Stimulated activated naive CD8-positive, alpha-beta T cell treated with anti-CD3 and anti-CD28 coated beads, Interleukin-15, Interleukin-2, amounts not matched to agents 100 U/mL and 50 U/mL, for 24 hours (primary cell): Measurements from ENCODE around the gene ZNF37A.
"Not testable (repeated sequence)": the region's sequence is repeated elsewhere in the genome, so short reads cannot be mapped to it uniquely, and the experiment has no call there.

Source experiments
- ATAC-seq: fragments of 150-1000 bp; cut with Tn5 transposase; one replicate; pipeline ENCODE4 v1.10.0; 2021
- DNase-seq: peaks from one replicate; pipeline ENCODE4 v3.0.0; 2021

The ZNF37A gene

DNA sequence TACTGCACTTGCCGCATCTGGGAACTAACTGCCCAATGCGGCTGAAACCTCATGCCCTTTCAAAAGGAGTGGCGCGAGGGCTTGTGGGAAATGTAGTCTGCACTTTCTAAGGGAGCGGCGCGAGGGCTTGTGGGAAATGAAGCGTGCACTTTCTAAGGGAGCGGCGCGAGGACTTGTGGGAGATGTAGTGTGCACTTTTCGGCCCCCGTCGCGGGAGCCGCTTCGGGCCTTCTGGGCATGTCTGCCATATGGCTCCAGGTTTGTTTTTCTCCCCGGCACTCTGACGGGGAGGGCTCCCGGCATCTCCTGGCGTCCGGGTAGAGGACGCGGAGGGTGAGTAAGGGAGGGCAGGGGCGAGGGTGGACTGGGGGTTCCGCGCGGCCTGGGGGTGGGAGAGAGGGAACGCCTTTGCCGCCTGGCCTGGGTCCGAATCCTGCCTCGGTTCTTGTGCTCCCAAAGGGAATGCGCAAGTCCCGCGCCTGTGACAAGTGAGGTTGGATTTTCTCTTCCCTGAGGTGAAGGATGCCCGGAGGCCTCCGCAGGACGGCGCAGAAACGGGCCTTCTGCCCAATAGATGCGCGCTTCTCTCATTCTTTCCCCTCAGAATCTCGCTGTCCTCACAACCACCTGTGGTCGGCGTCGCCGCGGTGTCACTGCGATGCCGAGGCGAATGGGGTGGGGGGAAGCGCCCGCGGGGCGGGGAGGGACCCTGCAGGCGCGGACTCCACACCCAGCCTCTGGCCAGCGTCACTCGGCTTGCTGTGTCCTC is at the start of gene ZNF37A:
TSS of gene ZNF37A (plus strand) at position 180 of the 769 bp plus-strand sequence. CDS start 2,281 bp downstream, outside the sequence.
- DNase-seq (peak; percentile 84), ATAC-seq (peak; percentile 98)

DNA sequence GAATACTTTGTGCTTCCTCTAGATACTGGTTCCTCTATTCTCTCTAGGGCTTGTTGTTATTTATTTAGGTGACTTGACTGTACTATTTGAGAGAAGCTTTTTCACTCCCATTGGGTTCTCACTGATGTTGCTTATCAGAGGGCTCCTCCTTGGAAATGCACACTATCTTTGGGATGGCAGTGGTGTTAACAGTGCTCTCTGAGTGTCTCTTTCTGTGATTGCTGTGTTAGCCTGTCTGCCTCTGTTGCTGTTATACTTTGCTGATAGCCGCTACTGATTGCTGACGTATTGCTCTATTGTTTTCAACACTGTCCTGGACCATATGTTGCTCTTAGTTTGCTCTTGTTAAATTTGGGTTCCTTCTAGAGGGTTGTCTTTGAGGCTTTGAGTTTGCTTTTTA is 49.0 kb upstream of the ZNF37A start:
- no peak for DNase-seq
- no peak for ATAC-seq

DNA sequence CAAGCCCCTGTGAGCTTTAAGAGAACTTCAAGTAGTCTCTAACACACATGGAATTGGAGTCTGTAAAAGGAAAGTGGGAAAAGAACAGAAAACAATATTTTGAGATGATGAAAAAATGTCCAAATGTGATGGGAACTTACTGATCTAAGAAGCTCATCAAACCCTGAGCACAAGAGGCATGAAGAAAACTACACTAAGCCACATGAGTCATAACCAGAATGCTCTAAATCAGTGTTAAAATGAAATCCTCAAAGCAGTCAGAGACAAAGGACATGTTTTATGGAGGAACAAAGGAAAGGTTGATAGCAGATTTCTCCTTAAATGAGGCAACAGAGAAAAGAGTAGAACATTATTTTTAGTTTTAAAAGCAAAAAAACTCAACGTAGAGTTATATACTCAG is 46.5 kb upstream of the ZNF37A start:
- ATAC-seq = no peak

DNA sequence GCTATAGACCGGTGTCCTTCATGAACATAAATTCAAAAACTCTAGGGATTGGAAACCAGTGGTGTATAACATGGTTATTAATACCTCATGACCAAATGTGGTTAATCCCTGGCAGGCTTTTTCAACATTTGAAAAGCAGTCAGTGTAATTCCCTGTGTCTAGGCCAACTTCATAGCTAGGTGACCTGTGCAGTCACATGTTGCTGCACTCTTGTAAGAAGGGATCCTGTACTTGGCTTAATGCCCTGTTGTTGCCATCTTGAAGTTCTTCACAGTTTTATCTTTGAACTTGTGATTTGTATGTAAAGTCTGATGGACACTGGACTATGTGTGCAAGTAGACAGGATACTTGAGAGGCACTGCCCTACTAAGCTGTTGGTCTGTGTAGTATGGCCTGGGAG is 43.9 kb upstream of the ZNF37A start:
- DNase-seq (no peak), ATAC-seq (no peak)

More for the DNA sequence above, 46.5 kb upstream of the ZNF37A start:
- DNase-seq = no peak

DNA sequence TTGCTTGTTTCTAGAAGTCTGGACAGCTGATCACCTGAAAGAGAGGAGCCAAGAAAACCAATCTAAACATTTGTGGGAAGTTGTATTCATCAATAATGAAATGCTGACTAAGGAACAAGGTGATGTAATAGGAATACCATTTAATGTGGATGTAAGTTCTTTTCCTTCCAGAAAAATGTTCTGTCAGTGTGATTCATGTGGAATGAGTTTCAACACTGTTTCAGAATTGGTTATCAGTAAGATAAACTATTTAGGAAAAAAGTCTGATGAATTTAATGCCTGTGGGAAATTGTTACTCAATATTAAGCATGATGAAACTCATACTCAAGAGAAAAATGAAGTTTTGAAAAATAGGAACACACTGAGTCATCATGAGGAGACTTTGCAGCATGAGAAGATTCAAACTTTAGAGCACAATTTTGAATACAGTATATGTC is 39.8 kb upstream of the ZNF37A start:
- DNase-seq (no peak), ATAC-seq (no peak)

DNA sequence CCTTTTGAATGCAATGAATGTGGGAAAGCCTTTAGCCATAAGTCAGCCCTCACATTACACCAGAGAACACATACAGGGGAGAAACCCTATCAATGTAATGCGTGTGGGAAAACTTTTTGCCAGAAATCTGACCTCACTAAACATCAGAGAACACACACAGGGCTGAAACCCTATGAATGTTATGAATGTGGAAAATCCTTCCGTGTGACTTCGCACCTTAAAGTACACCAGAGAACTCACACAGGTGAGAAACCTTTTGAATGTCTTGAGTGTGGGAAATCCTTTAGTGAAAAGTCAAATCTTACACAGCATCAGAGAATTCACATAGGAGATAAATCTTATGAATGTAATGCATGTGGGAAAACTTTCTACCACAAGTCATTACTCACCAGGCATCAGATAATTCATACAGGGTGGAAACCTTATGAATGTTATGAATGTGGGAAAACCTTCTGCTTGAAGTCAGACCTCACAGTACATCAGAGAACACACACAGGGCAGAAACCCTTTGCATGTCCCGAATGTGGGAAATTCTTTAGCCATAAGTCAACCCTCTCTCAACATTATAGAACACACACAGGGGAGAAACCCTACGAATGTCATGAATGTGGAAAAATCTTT is 38.8 kb upstream of the ZNF37A start:
- ATAC-seq, DNase-seq: not testable (repeated sequence)

DNA sequence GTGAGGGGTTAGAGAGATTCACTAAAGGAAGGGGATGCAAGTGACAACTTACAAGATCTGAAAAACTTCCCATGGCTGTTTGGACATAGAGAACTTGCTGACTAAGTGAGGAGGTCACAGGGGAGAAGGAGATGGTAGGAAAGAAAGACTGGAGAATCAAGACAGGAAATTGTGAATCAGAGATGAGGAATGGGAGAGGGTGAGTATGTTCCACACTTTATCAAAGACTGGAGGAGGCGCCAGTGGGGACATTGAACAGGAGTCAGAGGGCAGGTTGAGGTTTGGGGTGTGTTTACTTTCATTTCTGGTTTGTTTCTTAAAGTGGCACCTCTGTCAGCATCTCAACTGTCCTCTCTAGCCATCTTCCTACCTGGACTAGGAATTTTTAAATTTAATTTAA is 24.5 kb upstream of the ZNF37A start:
- not testable (repeated sequence) for ATAC-seq, DNase-seq

DNA sequence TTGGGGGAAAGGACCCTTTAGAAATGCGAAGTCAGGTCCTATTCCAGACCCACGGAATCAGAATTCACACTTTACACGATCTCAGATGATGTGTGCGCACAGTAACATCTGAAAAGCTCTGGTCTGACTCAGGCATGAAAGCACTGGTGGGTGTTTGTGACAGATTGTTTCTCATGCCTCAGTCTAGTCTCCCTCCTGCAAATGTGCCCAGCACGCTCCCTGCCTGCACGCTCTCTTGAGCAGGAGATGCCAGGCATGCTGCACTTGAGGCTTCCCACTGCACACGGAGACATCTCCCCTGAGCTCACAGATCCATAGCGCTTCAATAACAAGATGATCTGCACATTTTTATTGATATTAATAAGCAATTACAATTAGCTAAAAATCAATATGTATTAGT is 23.6 kb upstream of the ZNF37A start:
- ATAC-seq (no peak), DNase-seq (no peak)

DNA sequence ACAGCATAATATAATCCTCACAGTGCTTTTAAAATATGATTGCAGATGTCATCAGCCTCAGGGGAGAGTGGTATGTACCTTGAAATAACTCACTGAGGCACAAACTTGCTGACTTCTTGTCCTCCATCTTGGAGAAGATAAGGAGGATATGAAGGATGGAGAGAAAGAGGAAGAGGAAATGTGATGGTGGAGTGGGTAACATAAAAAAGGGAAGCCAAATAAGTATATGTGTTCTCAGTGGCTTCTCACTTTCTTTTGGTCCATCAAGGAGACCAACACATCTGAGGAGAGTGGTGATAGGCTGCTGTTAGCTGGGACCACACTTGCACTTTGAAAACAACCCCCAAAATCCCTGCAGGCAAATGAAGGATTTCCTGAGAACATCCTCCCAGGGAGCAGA is 21.6 kb upstream of the ZNF37A start:
- ATAC-seq = no peak

DNA sequence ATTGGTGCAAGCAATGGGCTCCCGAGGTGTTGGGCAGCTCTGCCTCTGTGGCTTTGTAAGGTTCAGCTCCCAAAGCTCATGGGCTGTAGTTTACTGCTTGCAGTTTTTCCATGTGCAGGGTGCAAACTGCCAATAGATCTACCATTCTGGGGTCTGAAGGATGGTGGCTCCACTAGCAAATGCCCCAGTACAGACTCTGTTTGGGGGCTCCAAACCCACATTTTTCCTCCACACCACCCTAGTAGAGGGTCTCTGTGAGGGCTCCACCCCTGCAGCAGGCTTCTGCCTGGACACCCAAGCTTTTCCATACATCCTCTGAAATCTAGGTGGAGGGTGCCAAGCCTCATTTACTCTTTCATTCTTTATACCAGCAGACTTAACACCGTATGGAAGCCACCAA is 17.4 kb upstream of the ZNF37A start:
- DNase-seq (no peak), ATAC-seq (no peak)

More for the DNA sequence above, 21.6 kb upstream of the ZNF37A start:
- DNase-seq = no peak

DNA sequence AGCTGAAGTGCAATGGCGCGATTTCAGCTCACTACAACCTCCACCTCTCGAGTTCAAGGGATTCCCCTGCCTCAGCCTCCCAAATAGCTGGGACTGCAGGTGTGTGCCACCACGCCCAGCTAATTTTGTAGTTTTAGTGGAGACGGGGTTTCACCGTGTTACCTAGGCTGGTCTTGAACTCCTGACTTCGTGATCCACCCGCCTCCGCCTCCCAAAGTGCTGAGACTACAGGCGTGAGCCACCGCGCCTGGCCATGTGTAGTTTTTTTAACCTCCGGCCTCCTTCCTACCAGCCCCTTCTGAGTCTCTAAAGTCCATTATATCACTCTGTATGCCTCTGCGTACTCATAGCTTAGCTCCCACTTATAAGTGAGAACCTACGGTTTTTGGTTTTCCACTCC is 819 bp upstream of the ZNF37A start:
- not testable (repeated sequence) for ATAC-seq, DNase-seq

DNA sequence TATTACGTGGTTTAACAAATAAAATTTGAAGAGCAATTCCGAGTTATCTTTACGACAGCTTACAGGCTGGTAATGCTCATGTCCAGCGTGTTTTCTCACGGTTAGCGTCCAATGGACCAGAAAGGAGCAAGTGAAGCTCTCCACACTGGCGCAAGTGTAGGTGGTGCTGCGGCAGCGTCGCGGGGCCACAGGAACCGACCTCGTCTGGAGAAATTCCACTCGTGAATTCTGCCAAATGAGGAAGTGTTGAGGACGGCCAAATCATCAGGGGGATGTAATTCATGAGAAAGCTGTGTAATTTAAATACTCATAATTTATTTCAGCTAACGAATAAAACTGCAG is 350 bp upstream of the ZNF37A start:
- peak; percentile 3 for ATAC-seq

DNA sequence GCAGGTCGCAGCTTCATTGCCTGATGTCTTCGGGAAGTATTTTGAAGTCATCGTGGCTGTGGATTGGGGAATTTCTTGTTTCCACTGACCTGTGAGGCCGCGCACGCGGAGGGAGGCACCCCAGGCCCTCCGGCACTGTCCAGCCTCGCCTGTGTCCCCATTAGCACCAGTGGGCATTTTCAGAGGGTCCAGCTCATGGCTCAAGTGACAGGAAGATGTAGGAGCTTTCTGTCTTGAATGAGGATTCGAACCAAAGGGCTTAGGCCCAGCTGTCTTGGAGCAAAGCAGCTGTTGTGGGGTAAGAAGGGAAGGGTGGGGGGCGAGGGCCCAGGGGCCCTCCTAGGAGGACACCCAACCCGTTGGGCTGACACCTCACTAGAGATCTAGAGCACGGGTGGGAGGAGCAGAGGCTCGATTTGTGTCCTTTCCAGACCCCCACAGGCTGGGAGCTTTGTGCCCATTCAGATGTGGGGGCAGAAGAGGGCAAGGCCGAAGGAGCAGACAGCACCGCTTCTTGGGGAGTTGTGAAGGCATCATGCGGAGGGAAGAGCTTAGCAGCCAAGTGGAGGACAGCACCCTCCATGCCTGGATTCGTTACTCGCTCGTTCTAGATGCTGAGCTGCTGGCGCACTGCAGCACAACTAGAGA is 914 bp downstream of the ZNF37A start:
- ATAC-seq (no peak), DNase-seq (no peak)

More for the DNA sequence above, 350 bp upstream of the ZNF37A start:
- no peak for DNase-seq

DNA sequence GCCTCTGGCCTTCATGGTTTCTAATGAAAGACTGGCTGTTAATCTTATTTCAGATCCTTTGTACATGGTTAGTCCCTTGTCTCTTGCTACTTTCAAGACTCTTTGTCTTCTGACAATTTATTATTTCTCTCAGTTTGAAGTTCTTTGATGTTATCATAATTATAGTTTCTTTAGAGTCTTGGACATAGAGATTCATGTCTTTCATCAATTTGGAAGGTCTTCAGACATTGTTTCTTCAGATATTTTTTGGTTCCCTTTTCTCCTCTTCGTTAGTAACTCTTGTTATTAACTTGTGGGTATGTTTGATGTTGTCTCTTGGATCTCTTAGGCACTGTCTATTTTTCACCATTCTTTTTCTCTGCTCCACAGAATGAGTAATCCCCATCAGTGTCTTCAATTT is 8.7 kb downstream of the ZNF37A start:
- ATAC-seq (no peak), DNase-seq (no peak)

DNA sequence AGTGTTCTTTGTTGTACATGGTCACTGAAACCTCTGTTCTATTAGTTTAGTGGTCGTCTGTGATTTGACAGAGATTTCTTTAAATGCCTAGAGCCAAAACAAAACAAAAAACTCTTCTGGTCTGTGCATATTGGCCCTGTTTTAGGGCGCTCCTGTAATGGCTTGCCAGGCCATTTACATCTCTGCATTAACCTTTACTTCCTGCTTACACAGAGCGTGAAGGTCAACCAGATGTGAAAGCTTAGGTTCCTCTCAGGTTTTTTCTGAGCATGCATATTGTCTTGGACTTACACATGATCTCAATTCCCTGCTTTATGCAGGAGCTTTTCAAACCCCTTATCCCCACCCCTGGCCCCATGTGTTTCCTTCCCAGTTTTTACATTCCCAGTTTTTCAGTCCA is 9.6 kb downstream of the ZNF37A start:
- DNase-seq = no peak
- ATAC-seq = no peak

DNA sequence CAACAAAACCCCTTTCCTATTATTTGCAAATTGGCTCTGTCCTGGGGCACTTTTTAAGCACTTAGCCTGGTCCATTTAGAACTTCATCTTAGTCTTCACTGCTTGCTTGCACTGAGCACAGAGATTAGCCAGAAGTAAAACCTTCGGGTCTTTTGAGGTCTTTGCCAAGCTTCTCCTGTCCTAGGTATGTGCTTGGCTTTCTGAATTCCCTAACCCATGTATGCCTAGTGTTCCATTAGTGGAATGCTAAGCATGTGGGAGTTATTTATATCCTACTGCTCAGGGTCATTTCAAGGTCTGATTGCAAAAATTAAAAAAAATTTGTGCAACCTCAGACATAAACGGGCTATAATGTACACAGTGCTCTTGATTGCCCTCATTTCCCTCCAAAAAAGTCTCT is 18.0 kb downstream of the ZNF37A start:
- ATAC-seq = no peak

DNA sequence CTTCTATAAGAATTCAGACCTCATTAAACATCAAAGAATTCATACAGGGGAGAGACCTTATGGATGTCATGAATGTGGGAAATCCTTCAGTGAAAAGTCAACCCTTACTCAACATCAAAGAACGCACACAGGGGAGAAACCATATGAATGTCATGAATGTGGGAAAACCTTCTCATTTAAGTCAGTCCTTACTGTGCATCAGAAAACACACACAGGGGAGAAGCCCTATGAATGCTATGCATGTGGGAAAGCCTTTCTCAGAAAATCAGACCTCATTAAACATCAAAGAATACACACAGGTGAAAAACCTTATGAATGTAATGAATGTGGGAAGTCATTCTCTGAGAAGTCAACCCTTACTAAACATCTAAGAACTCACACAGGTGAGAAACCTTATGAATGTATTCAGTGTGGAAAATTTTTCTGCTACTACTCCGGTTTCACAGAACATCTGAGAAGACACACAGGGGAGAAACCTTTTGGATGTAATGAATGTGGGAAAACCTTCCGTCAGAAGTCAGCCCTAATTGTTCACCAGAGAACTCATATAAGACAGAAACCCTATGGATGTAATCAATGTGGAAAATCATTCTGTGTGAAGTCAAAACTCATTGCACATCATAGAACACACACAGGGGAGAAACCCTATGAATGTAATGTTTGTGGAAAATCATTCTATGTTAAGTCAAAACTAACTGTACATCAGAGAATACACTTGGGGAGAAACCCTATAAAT is 24.1 kb downstream of the ZNF37A start:
- ATAC-seq (no peak), DNase-seq (no peak)

More for the DNA sequence above, 18.0 kb downstream of the ZNF37A start:
- DNase-seq = no peak

DNA sequence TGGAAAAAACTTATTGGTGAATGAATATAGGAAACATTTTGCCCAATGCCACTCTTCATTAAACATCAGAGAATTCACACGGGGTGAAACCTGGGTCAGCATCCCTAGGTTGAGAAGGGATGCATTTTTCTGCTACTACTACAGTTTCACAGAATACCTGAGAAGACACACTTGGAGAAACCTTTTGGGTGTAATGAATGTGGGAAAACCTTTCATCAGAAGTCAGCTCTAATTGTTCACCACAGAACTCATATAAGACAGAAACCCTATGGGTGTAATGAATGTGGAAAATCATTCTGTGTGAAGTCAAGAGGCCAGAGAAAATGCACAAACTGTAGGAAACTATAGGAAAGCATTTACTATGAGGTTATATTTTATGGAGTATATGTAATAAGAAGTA is 24.9 kb downstream of the ZNF37A start:
- no peak for ATAC-seq
- no peak for DNase-seq

DNA sequence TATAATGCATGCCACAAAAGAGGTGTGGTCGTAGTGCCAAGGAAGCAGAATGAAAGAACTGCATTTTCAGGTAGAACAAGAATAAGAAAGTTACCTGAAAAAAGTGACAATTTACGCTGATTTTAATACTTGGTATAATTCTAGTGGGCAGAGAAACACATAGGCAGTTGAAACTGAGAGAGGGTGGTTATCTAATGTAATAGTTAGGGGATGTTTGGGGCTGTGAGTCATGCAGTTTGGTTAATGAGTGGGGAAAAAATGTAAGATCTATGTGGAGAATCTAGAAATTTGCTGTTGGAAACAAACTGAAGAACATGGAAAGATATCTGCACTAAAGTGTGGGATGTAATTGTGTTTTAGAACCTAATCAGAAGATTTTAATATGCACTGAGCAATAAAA is 33.7 kb downstream of the ZNF37A start:
- ATAC-seq (no peak), DNase-seq (no peak)

DNA sequence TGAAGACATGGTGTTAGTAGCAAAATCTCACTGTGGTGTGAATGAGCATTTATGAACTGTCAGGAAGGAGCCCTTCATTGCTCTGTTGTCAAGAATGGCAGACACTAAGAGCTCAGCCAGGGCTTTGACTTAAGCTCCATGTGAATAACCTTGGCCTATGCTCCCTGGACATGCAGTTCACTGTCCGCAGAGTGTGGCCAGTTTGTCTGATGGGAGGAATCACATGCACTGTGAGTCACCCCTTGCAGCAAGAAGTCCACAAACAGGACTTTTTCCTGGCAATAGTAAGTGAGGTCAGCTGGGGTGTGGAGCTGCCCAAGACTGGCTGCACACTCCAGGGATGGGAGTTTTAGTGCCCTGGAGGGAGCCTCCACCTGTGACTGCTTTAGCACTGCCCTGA is 49.5 kb downstream of the ZNF37A start:
- DNase-seq (no peak), ATAC-seq (no peak)

DNA sequence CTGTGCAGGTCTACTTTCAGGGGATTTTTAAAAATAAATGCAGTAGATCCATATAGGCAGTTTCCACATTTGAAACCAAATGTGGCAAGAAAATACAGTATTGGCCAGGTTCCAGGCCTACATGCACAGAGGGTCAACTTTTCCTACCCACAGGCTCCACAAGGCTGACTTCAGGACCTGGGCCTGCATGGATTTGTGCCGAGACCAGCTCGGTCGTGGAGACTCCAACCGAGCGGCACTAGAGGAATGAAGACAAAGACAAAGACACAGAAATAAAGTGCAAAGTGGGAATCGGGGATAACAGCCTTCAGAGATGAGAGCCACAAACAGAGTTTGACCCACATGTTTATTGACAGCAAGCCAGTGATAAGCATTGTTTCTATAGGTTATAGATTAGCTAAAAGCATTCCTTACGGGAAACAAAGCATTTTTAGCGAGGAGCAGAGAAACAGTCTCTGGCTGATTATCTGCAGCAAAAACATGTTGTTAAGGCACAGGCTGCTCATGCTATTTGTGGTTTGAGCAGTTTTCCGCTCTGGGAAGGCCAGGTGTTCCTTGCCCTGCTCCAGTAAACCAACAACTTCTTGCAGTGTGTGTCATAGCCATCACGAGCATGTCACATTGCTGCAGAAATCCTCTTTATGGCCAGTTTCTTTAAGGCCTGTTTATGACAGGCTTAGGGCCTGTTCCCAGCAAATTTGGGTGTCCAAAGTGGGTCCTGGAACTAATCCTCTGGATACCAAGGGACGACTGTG is 52.6 kb downstream of the ZNF37A start:
- ATAC-seq (no peak), DNase-seq (no peak)

DNA sequence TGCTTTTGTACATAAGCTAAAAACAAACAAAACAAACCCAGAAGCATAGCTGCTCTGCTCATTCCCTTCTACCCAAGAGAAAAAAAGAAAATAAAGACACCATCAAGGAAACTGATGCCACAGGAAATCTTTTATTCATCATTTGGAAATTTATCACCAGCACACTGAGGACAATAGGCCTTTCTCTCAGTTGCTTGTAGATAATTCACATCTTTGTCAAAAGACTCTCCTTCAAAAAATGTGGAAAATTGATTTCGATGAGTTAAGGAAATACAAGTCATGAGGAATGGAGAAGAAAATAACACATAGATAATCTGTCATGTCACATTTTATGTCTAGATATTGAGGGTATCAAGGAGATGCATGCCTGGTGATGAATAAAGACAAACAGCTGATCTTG is 53.5 kb downstream of the ZNF37A start:
- ATAC-seq = no peak

More for the DNA sequence above, 53.5 kb downstream of the ZNF37A start:
- no peak for DNase-seq
